CD1c-positive myeloid dendritic cell (primary cell): ENCODE results near the gene TMTC2.

Experiments
- DNase-seq: peaks from one replicate; pipeline ENCODE4 v3.0.0-alpha.2; 2016; ENCODE audit errors: extremely low spot score

The TMTC2 gene

DNA sequence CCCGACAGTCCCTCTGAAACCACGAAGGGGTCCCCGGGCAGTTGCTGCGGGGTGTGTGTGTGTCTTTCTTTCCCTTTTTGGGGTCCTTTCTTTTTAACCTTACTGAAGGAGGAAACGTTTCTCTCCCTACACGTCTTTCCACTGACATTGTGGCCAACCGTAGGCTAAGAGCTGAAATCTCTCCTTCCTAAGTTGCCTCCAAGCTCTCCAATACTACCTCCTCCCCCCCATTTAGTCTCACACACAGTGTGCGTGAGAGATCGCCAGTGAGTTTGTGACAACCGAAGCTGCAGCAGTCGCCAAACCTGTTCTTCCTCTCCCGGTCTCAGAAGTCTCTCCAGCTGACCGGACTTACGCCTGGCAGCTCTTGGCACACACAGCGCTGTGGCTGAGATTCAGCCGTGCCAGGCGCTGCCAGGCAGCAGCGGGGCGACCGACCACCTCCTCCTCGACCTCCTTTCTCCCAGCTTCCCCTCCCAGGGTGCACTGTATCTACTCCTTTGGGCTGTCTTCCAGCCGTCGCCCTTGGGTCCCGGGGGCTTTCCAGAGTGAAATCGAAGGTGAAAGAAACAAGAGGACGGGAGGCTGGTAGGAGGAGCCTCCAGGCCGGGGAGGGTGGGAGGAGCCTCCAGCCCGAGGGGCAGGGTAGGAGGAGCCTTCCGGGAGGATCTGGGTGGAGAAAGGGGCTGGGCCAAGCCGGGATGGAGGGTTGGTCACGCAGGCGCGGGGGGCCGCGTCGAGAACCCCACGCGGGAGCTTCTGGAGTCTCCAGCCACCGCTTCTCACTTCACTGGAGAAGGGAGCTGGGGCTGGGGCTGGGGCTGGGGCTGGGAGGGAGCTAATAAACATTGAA lies at the start of gene TMTC2:
TSS of gene TMTC2 (plus strand) at position 739 of the 853 bp plus-strand sequence.
- DNase-seq, result peak; percentile 95

GRCh38 chr12:82638324-82638723 lies 48.4 kb upstream of the TMTC2 start:
- no peak for DNase-seq

DNA sequence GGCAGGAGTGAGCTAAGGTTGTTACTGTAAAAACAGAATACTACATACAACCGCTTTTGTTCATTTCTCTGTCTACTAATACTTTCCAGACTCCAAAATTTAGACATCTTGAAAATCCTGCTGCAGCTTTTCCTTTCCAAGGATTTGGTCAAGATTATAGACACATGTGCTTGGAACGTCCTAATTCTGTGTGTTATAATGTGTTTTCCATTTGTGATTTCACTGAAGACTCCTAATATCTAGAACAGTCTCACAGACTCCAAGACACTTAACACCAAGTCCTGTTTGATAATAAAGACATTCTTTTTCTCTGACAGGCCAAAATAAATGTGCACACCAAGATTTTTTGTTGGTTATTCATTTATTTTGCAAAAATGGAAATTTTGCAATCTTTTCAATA lies 41.8 kb upstream of the TMTC2 start:
- no peak for DNase-seq

DNA sequence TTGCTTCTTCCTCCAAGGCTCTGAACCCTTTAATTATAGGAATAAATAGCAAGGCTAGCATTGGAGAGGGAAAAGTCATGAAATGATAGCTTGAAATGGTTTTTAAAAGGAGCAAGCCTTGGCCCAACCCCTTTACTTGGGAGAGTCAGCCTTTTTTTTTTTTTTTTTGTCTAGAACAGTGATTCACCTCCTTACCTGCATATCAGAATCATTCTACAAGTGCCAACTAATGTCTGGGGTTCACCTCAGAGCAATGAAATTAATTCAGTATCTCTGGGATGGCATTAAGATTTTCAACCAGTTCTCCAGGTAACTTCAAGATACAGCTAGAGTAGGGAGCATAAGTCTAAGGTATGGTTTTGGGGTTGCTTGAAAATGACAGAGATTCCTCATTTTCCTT lies 41.3 kb upstream of the TMTC2 start:
- no peak for DNase-seq

DNA sequence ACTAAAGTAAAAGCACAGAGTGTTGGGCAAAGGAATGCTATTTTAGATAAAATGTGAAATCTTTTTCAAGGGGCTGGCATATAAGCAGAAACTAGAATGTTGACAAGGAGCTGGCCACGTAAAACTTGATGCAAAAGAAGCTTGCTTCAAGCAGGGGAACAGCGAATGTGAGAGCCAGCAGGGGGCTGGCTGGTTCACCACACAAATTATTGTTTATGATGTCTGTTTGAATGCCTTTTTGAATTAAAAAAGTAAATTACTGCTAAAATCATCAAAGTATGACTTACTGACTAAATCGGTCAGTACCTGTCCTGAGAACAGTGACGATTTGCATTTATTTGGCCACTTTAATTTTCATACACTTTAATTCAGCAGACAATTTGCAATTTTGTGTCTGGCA lies 38.9 kb upstream of the TMTC2 start:
- no peak for DNase-seq

GRCh38 chr12:82648259-82648909 lies 38.3 kb upstream of the TMTC2 start:
- no peak for DNase-seq

GRCh38 chr12:82650627-82651337 lies 35.9 kb upstream of the TMTC2 start:
- peak; percentile 2 for DNase-seq

GRCh38 chr12:82651489-82651888 lies 35.2 kb upstream of the TMTC2 start:
- DNase-seq, result no peak

DNA sequence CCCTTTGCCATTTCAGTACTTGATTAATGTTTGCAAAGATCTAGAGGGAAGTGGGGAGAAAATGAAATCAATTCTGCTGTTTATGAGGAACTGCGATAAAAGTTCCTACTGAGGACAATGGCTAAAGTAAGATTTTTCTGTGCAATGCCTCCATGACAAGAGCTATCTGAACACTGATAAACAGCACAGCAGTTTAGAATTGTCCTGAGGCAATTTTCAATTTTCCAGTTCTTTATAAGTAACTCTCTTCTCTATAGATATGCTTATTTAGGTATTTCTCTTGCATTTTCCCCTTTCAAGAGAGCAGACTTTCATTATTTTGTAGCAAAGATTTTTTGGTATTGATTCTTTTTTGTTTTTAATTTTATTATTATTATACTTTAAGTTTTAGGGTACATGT lies 34.6 kb upstream of the TMTC2 start:
- peak; percentile 1 for DNase-seq

- no peak for DNase-seq
Observed at GRCh38 chr12:82655751-82656150, 31.0 kb upstream of the TMTC2 start.

- DNase-seq, result no peak
Observed at GRCh38 chr12:82659343-82660207, 27.1 kb upstream of the TMTC2 start.

- no peak for DNase-seq
Observed at GRCh38 chr12:82660541-82661325, 26.0 kb upstream of the TMTC2 start.

DNA sequence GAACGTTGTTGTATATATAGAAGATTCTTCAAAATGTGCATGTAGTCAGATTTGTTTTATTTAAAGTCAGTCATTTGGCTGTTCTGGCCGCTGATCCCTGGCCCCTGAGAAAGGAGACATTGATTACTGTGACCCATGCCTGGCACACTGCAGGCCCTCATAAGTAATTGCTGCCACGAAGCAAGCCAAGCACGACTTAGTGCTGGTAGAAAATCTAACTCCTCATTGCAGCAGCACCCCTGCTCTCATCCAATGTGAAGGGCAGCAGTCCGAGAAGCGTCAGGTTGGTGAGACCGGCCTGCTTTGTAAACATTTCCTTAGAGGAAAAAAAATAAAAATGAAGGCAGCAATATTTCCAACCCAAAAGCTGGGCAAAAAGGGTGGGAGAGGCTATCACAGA lies 22.8 kb upstream of the TMTC2 start:
- DNase-seq, result no peak

DNA sequence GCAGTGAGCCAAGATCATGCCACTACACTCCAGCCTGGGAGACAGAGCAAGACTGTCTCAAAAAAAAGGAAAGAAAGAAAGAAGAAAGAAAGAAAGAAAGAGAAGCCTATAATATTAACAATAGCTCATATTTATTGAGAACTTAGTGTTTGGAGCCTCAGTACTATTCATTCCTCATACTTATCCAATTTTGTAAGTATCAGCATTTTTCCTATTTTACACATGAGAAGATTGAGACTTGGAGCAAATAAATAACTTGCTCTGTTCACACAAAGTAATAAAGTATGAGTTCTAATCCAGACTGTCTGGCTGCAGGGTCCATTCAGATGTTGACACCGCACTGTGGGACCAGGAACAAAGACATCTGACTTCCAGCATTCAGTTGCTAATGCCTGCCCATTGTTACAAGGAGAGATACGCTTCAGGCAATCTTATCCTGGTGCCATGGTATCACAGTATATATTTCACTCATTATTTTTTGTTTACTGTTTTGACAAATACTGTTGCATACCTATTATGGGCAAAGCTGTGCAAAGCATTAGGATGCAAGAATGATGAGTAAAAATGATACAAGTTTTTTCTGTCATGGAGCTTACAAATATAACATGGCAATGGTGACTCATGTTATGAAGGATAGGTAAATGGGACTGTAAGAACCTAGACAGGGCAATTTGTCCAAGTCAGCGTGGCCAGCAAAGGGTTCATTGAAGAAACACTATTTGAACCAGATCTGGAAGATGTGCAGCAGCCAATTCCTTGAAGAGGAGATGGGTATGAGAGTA lies 21.4 kb upstream of the TMTC2 start:
- DNase-seq, result no peak

DNA sequence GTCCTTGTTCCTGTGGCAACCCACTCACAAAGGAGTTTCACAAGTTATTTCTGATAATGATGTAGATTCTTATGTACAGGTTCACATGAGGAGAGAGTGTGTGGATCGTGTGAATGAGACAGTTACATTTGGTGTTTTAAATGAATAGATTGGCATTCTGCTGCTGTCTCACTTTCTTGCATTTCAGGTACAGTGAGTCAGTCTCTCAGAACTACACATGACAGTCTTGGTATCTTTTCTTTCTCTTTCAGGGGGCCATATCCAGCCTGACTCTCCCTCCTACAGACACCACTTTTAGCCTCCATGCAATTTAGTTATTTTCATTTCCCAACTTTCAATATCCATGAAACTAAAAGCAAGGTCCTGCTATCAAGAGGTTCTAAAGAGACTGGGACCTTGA lies 19.9 kb upstream of the TMTC2 start:
- no peak for DNase-seq

DNA sequence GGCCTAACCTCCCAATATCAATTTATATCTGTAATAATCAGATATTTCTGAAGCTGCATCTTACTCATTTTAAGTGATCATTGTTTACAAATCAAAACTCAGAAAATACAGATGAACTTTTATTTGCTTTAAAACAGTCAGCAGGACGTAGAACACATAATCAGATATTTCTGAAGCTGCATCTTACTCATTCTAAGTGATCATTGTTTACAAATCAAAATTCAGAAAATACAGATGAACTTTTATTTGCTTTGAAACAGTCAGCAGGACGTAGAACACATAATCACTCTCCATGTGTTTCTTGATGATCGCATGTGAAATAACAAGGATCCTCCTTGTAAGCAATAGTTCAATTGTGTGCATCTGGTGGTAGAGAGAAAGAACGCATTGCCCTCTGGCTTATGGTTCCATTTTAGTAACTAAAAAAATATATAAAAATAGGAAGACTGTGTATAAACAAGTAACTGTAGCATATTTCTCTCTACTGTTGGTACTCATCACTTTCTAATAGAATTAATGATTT lies 15.0 kb upstream of the TMTC2 start:
- DNase-seq, result no peak

- DNase-seq, result no peak
Observed at GRCh38 chr12:82672811-82673495, 13.8 kb upstream of the TMTC2 start.

GRCh38 chr12:82673698-82674097 lies 13.0 kb upstream of the TMTC2 start:
- no peak for DNase-seq

DNA sequence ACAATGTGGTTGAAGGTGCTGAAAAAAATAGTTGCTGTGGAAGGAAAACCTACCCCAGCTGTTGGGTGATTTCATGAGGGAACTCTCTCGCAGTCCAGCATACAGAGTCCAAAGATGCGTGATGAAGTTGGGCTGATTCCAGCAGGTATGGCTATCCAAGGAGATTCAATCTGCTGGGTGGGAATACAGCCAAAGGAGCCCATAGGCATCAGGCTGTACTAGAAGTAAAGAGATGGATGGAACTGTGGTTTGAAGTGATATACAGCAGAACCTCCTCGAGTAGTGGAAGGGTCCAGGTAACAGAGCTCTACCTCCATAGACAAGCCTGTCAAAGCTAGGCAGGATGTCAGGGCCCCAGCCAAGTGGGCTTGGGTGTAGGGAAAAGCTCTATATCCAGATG lies 11.5 kb upstream of the TMTC2 start:
- no peak for DNase-seq
